Stimulated activated CD4-positive, alpha-beta T cell treated with anti-CD3 and anti-CD28 coated beads, Interleukin-1b, Interleukin-23, amount 100 ng/mL, for 24 hours (primary cell): ENCODE results near the gene ARNT2.

Source experiments
- DNase-seq, 4 experiments: peaks; one replicate each; pipeline ENCODE4 v3.0.0-alpha.2; 2020; ENCODE audit warnings: low read depth in 4 of 4, low spot score in 1 of 4

ARNT2 gene

DNA sequence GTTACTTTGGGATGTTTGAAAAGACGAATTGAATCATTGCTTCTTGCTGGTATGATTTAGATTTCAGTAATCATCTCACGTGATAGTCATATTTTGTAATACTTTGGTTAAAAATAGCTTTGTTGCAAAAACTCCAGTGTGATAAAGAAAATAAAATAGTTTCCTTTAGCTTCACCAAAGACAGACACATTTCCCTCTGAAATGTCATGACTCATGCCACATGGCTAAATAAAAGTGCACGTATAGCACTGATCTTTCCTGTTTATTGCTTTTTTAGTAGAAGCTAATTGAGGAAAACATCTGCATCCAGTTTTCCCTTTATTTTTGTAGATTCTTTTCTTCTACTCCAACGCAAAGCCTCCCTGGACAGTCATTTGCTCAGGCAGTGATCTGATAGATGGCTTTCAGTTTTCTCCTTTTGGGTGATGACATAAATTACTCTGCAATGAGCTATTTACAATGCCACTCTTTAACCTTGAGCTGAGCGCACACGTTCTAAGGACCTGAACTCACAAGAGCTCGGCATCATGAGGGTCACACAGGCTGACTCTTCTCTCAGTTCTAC is 84.9 kb downstream of the ARNT2 start:
- DNase-seq = no peak

DNA sequence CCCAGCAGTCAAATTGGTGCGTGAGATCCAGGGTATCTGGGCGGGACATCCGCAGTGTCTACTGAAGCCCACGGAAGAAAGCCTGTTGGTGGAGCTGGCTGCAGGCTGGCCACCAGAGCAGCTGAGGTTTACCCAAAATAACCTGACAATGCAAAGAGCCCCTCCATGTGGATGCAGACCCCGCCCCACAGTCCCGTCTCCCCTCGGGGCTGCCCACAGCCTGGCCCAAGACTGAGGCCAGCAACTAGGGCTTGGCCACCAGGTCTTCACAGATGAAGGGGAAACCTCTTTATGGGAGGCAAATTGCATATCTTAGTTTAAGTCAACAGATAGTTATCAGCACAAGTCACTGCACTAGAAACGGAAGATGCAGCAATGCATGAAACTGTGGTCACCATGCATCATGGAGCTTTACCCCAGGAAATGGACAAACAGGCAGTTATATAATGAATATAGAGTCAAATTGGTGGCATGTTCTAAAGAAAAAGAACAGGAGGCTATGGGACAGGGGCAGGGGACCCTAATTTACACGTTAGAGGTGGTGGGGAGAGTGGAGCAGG is 86.3 kb downstream of the ARNT2 start:
- DNase-seq = no peak

DNA sequence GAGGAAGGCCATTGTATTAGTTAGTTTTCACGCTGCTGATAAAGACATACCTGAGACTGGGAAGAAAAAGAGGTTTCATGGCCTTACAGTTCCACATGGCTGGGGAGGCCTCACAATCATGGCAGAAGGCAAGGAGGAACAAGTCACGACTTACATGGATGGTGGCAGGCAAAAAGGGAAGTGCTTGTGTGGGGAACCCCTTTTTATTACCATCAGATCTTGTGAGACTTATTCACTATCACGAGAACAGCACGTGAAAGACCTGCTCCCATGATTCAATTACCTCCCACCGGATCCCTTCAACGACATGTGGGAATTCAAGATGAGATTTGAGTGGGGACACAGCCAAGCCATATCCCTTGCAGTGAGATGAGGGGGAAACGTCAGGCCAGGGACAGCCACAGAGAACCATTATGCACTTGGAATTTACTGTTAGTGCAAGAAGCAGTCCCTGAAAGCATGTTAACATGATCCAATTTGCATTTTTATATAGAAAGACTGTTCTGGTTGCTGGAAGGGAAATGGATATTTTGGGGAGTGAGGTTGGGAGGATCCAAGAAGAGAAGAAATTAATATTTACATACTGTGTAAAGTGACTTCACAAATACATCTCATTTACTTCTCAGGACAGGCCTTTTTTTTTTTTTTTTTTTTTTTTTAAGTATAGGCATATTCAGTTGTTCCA is 87.1 kb downstream of the ARNT2 start:
- DNase-seq = no peak

DNA sequence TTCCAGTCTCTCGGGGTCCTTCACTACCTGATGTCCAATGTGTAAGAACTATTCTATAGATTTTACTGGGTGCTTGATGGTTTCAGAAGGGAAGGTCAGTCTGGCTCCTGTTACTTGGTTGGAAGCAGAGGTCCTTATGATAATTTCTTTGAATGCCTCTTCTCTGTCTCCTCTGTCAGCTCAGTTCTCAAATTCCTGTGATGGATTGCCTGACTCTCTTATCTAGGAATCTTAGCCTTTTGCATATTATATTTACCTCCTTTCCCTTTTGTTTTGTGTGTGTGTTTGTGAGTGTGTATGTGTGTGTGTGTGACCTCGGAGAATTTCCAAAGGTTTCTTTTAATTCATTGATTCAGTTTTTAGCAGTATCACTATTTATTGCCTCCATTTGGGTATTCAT is 88.2 kb downstream of the ARNT2 start:
- no peak for DNase-seq

DNA sequence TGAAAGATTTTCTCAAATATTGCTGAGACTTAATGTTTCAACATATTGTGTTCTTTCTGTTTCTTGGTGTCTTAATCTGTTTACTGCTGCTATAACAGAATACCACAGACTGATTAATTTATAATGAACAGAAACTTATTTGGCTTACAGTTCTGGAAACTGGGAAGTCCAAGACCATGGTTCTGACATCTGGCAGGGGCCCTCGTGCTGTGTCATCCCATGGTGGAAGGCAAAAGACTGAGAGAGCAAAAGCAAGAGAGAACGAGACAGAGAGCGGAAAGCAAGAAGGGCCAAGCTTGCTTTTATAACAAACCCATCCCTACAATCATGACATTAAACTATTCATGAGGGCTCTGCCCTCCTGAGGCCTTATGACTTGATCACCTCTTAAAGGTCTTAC is 88.7 kb downstream of the ARNT2 start:
- DNase-seq = no peak

DNA sequence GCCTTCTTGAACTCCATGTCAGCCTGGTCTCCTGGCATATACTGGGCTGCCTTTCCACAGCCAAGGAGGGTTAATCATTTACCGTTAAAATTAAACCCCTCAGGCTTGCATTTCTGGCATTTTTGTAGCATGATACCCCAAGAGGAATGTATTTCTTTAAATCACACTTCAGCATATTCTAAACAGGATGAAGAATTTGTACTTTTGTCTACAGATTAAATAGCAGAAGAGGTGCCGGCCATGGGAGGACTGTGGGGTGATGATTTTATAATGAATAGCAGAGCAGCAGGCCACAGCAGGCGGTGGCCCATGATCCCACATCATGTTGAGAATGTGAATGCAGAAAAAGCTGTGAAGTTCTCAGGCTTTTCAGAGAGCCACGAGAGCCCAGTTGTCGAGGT is 90.2 kb downstream of the ARNT2 start:
- no peak for DNase-seq

DNA sequence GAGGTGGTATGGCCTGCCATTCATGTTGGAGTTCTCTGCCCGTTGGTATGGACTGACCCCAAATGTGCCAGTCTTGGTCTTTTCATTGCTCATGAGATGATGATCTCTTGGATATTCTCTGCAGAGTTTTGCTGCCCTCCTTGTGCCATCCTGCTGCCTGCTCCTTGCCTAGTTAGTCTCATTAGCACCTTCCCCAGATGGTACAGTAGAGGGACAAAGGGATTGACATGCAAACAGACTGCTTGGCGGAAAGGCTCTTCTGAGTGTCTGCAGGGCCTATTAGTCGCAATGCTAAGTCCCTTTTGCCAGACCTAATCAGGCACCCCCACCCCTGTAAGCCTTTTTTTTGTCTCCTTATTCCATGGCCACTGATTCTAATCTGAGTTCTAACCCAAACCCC is 90.6 kb downstream of the ARNT2 start:
- no peak for DNase-seq

DNA sequence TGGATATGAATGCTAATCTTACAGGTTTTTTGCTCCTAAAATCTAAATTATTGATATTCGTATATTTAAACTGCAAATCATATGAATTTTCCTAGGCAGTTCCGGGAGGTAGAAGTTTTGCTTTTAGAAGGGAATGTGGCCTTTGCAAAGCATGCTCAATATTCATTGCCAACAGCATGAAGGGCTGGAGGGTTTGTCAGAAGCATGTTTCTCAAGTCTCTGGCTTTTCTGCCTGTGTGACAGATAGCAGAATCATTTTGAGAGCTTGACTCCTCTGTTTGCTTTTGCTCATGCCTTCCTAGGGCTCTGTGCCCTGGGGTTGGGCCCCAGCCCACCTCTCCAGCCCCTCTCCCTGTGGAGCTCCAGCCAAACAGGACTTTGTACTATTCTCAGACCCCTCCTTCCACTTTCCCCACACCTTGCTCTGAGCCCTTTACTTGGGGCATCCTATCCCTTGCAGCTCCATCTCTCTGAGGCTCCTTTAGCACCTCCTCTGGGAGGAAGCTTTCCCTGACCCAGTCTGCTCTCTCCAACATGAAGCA is 91.3 kb downstream of the ARNT2 start:
- DNase-seq = no peak

DNA sequence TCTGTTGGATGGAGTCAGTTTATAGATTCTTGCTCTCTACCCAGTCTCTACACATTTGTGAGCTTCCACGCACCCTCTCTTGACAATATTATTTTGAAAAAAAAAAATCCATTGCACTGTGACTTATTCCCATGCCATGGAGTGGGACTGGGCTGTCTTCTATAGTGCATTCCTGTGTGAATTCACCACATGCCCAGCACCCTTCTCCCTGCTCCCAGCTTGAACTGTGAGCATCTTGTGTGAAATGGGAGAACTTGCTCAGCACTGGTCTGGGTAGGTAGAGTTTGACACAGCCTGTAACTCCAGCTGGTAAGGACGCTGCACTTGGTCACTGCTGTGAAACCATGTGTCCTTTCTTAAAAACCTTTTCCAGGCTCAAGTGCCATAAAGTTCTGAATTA is 91.9 kb downstream of the ARNT2 start:
- DNase-seq = no peak

DNA sequence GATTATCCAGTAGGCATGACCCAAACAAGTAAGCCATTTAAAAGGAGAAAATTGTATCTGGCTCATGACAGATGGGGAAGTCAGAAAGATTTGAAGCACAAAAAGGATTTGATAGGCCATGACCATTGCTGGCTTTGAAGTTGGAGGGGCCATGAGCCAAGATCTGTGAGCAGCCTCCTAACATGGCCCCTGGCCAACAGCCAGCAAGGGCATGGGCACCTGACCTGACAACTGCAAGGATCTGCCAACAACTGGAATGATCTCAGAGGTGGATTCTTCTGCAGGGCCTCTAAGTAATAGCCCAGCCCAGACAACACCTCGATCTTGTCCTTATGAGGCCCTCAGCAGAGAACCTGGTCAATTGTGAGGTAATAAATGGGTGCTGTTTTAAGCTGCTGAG is 93.0 kb downstream of the ARNT2 start:
- no peak for DNase-seq

DNA sequence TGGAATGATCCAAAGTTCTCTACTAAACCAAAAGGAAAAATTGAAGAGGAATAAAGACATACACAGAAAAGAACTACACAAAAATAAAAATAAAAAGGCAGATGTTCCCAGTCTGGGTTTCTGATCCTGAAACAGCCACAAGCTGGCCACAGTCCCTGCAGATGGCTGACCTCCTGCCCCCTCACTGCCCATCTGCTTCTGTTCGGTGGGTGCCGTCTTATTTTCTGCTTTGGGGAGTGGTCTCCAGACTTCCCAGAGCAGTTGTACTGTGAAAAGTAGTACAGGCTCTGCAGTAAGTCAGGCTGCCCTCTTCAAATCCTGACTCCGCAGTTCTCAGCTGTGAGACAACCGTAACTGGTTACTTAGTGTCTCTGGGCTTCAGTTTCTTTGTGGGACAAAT is 94.5 kb downstream of the ARNT2 start:
- no peak for DNase-seq

DNA sequence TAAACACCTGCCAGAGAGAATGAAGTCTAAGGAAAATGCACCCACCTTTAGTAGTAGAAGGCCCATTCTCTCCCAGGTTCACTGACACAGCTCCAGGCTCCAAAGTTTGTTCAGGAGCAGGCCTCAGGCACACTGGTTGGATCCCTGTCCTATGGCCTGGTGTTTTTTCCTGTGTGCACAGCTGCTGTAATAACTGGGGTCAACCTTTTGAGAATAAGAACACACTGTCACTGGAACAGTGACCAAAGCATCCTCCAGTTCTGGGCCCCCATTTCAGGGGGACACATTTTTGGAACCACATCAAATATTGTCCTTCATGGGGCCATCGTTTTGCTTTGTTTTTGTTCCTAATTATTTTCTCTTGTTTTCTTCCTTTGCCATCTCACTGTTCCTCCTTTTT is 95.8 kb downstream of the ARNT2 start:
- no peak for DNase-seq

DNA sequence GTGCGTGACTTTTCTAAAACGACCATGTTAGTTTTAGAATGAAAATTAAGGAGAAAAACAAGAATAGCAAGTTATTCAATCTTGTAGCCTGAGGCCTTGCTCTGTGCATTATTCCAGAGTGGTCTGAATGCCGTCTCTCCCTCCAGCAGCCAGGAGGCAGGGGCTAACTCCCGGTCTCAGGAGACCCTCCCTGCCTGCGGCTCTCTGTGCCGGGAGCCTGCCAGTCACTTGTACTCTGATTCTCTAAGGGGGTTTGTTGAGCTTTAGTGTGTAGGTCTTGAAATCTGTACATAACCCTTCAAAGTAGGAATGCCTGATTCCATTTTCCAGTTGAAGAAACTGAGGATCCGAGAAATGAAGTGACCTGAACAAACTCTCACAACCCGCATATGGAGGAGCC is 97.3 kb downstream of the ARNT2 start:
- DNase-seq = no peak

DNA sequence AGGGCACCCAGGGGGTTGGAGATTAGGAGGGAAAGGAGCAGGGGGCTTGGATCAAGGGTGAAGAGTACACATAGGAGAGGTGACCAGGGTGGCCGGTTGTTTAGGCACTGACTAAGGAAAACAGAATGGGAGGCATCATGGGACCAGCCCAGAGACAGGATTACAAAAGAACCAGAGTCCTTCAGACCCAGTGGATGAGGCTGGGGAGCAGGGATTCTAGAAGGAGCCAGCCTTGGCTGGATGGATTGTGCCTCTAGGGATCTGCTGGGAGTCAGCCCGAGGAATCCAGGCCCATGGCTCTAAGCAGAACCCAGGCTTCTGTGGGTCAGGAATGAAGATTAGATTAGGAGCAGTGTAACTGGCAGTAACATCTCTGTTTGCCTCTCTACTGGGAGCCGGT is 98.6 kb downstream of the ARNT2 start:
- DNase-seq = no peak

DNA sequence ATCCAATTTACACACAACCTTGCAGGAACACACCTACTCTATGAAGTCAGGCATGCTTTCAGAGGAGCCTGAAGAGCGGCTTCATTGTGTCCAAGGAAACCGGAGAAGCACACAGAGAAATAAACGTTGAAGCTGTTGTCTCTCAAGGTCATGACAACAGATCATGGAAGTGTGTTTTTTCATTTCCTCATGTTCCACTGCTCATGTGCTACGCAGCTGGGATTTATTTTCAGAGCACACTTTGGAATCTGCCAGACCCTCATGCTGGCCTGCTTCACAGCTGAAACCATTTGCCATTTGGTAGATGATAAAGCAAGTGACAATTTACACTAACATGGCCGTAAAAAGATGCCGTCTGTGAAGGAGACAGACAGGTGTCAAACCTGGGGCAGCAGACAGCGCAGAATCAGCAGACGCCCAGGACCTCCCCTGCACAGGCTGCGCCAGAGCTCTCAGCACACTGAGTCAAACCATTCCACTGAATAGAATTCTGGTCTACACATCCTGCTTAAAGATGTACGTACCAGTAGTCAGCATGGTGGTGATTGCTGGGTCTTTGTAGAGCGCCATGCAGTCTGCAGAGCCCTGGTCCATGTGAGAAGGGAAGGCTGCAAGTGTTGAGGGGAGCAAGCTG is 99.3 kb downstream of the ARNT2 start:
- no peak for DNase-seq

DNA sequence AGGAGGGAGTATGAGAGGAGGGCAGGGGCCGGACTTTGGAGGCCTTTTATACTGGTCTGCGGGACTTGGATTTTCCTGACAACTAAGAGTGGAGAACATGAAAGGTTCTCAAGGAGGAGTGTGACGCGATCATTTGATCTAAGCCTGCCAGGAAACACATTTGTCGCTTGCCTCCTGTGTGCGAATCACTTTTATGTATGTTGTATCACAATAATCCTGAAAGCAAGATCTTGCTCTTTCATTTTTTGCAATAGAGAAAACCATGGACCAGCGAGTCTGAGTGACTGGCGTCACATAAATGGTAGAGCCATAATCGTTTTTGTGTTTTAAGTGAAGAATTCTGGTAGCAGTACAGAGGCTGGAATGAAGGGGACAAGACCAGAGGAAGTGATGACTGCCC is 100.7 kb downstream of the ARNT2 start:
- no peak for DNase-seq

DNA sequence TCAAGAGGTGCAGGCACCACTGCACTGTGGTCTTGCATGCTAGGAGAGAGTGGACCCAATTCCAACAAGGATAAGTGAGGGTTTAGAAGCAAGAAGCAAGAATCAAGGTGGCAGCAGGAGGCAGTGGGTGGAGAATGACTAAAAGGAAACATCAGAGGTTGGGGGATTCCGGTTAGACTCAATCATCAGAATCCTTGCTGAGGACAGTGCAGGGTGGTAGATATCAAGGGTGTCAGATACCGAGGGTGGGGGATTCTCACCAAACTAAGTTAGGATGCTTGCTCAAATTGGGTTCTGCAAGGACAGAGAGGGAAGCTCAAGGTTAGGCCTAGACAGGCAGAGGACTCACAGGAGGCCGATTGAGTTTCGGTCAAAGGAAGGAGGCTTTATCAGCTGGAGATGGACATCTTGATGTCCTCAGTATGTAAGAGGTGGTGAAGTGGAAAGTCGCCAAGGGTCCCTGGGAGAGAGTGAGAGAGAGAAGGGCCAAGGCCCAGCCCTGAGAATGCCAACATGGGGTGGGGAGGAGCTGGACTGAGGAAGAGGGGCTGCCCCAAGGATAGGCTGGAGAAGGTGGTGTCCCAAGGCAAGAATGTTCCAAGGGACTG is 102.2 kb downstream of the ARNT2 start:
- no peak for DNase-seq

DNA sequence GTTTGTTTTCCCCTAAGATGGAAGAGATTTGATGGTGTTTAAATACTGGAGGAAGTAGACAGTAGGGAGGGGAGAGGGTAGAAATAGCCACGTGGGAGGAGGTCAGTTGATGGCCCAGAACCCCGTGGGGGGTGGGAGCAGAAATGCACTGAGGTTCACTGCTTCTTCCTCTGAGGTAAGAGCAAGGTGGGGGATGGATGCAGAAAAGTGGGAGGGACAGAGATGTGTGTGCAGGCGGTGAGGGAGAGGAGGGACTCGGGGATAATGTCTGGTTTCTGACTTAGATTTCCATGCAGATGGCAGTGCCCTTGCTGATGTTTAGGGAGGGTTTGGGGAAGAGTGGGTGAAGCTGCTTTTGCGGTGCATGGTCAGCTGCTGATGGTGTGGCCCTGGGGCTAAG is 102.9 kb downstream of the ARNT2 start:
- DNase-seq = no peak

DNA sequence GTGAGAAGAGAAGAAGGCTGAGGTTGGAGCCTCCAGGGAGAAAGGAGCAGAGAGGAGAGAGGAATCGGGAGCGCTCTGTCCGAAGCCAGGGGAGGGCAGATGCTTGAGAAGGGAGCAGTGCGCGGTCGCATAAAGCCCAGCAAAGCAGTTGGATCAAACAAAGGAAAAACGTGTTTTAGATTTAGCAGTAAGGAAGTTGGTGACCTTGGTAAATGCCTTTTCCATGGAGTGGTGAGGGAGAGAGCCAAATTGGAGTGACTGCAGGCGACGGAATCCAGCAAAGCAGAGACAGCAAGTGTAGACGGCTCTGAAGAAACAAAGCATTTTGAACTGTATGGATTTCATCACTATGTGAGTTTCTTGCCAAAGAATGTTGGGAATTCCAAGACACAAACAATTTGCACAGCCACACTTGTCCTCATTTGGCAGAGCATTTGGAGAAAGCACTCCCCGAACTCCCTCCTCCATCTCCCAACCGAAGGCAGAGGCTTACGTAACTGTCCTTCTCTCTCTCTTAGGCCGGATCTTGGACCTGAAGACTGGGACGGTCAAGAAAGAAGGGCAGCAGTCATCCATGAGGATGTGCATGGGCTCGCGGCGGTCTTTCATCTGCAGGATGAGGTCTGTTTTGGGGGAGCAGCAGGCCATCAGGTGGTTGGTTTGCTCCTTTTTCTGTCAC is 103.6 kb downstream of the ARNT2 start:
- DNase-seq = no peak

DNA sequence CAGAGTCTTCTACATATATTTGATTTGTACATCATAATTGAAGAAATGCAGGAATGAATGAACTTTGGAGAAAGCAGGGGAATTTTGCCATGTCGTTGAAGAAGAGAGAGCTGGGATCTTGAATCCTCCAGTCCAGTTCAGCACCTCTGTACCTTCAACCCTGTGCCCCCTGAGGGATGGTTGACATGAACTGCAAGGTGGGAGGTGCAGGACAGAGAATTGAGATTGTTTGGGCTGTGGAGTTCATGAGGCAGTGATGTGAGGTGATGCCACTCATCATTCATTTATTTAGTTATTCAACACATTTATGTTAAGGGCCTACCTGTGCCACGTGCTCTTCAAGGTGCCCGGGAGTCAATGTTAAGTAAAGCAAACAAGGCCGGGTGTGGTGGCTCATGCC is 104.6 kb downstream of the ARNT2 start:
- DNase-seq = no peak

DNA sequence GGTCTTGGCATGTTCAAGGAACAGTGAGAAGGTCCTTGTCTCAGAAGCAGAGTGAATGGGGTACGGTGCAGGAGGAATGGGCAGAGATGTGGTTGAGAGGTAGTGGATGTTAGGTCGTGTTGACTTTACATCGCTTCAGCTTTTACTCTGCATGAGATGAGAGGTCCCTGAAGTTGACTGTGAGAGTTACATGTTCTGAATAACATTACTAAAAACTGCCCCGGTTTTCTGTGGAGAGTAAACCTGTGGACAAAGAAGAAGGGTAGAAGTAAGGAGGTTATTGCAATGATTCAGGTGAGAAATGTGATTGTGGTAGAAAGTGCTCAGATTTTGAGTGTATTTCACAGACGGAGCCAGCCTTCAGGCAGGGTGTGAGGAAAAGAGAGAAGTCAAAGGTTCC is 105.6 kb downstream of the ARNT2 start:
- no peak for DNase-seq
